ENCODE results near the gene GCNT4. TPM values are rescaled to one million over a fixed set of nuclear protein-coding genes. Genes with fewer than 3 reads are reported as not detected.

Gene GCNT4
- total and polyA plus RNA-seq, 2 donors (not counting 1 experiment from before 2014, with no cell fraction given) = 3.6 to 14.6 TPM

GRCh38 chr5:75018805-75019587 lies 33.4 kb downstream of the GCNT4 start:
- H3K27me3 ChIP-seq (ENCODE audit: control insufficient read depth, insufficient read depth, low read length) = no peaks in the 10 kb centered on the region
- H3K27ac ChIP-seq (ENCODE audit: insufficient read depth, low read length) = no peak overlapping the region
- H4K20me1 ChIP-seq (ENCODE audit: control insufficient read depth, extremely low read depth, insufficient read depth, low read length) = no peaks in the 10 kb centered on the region
- no peak overlapping the region for H3K4me3 ChIP-seq (replicated peaks in 1 of 4; ENCODE audit: control extremely low read depth in 1 of 4, insufficient read depth in 1 of 4, low read depth in 3 of 4, low read length in 4 of 4)
- no peaks in the 10 kb centered on the region for H3K79me2 ChIP-seq (ENCODE audit: control insufficient read depth, insufficient read depth, low read length)
- H3K4me2 ChIP-seq (ENCODE audit: extremely low read depth, insufficient read depth, low read length) = no peak overlapping the region
- H3K4me1 ChIP-seq (ENCODE audit: control insufficient read depth, extremely low read depth, insufficient read depth, low read length) = no peaks in the 10 kb centered on the region
- no peaks in the 10 kb centered on the region for H3K9me3 ChIP-seq (ENCODE audit: control insufficient read depth, insufficient read depth, low read depth, low read length)
- no peaks in the 10 kb centered on the region for H3K36me3 ChIP-seq (ENCODE audit: control insufficient read depth, insufficient read depth, low read length)
- no peak for DNase-seq (ENCODE audit: low read depth in 2 of 2)
- no peak for TF ChIP-seq EZH2 (IDR thresholded peaks at IDR 0.05; ENCODE audit: low read length, missing control alignments)
- H3K9ac ChIP-seq (ENCODE audit: insufficient read depth, low read length) = no peak overlapping the region
- no peak overlapping the region for H2AFZ ChIP-seq (ENCODE audit: low read length)

GRCh38 chr5:75017971-75018370 lies 34.4 kb downstream of the GCNT4 start:
- no peak overlapping the region for H3K27ac ChIP-seq (ENCODE audit: insufficient read depth, low read length)
- no peaks in the 10 kb centered on the region for H3K9me3 ChIP-seq (ENCODE audit: control insufficient read depth, insufficient read depth, low read depth, low read length)
- no peak overlapping the region for H3K4me2 ChIP-seq (ENCODE audit: extremely low read depth, insufficient read depth, low read length)
- DNase-seq (ENCODE audit: low read depth in 2 of 2) = no peak
- no peak overlapping the region for H3K4me3 ChIP-seq (replicated peaks in 1 of 4; ENCODE audit: control extremely low read depth in 1 of 4, insufficient read depth in 1 of 4, low read depth in 3 of 4, low read length in 4 of 4)
- no peaks in the 10 kb centered on the region for H3K4me1 ChIP-seq (ENCODE audit: control insufficient read depth, extremely low read depth, insufficient read depth, low read length)
- no peaks in the 10 kb centered on the region for H3K36me3 ChIP-seq (ENCODE audit: control insufficient read depth, insufficient read depth, low read length)
- H3K79me2 ChIP-seq (ENCODE audit: control insufficient read depth, insufficient read depth, low read length) = no peaks in the 10 kb centered on the region
- TF ChIP-seq EZH2 (IDR thresholded peaks at IDR 0.05; ENCODE audit: low read length, missing control alignments) (no peak), CTCF (conservative IDR thresholded peaks at IDR 0.05 in 1 of 2, IDR thresholded peaks at IDR 0.05 in 1 of 2; ENCODE audit: low read depth in 1 of 2, low read length in 2 of 2) (no peak)
- no peaks in the 10 kb centered on the region for H4K20me1 ChIP-seq (ENCODE audit: control insufficient read depth, extremely low read depth, insufficient read depth, low read length)
- no peak overlapping the region for H2AFZ ChIP-seq (ENCODE audit: low read length)
- no peaks in the 10 kb centered on the region for H3K27me3 ChIP-seq (ENCODE audit: control insufficient read depth, insufficient read depth, low read length)
- no peak overlapping the region for H3K9ac ChIP-seq (ENCODE audit: insufficient read depth, low read length)

GRCh38 chr5:75016896-75017295 lies 35.5 kb downstream of the GCNT4 start:
- Histone ChIP-seq H3K27ac (ENCODE audit: insufficient read depth, low read length) (no peak overlapping the region), H3K4me1 (ENCODE audit: control insufficient read depth, extremely low read depth, insufficient read depth, low read length) (no peaks in the 10 kb centered on the region), H3K36me3 (ENCODE audit: control insufficient read depth, insufficient read depth, low read length) (no peaks in the 10 kb centered on the region), H3K9ac (ENCODE audit: insufficient read depth, low read length) (no peak overlapping the region), H3K4me3 (replicated peaks in 1 of 4; ENCODE audit: control extremely low read depth in 1 of 4, insufficient read depth in 1 of 4, low read depth in 3 of 4, low read length in 4 of 4) (no peak overlapping the region), H3K9me3 (ENCODE audit: control insufficient read depth, insufficient read depth, low read depth, low read length) (no peaks in the 10 kb centered on the region), H4K20me1 (ENCODE audit: control insufficient read depth, extremely low read depth, insufficient read depth, low read length) (no peaks in the 10 kb centered on the region), H3K4me2 (ENCODE audit: extremely low read depth, insufficient read depth, low read length) (no peak overlapping the region), H3K27me3 (ENCODE audit: control insufficient read depth, insufficient read depth, low read length) (no peaks in the 10 kb centered on the region), H2AFZ (ENCODE audit: low read length) (no peak overlapping the region), H3K79me2 (ENCODE audit: control insufficient read depth, insufficient read depth, low read length) (no peaks in the 10 kb centered on the region)
- no peak for DNase-seq (ENCODE audit: low read depth in 2 of 2)
- TF ChIP-seq CTCF (conservative IDR thresholded peaks at IDR 0.05 in 1 of 2, IDR thresholded peaks at IDR 0.05 in 1 of 2; ENCODE audit: low read depth in 1 of 2, low read length in 2 of 2) (no peak), EZH2 (IDR thresholded peaks at IDR 0.05; ENCODE audit: low read length, missing control alignments) (no peak)
